WI38 (cell line): ENCODE results near the gene PRDM11.

ENCODE experiments used
- H3K4me3 ChIP-seq: 2 replicates; pipeline ENCODE4 v1.5.1; 2011; ENCODE audit warnings: low read depth, mild to moderate bottlenecking, control low read depth, low read length
- TF ChIP-seq, protein P1 (sequence below): IDR thresholded peaks from 2 replicates; pipeline ENCODE4 v1.5.1; 2012; ENCODE audit warnings: low read depth, mild to moderate bottlenecking, control low read depth, low read length

PRDM11 gene

GRCh38 chr11:45204761-45205160 lies 58.3 kb downstream of the PRDM11 start:
- TF ChIP-seq, protein P1, sequence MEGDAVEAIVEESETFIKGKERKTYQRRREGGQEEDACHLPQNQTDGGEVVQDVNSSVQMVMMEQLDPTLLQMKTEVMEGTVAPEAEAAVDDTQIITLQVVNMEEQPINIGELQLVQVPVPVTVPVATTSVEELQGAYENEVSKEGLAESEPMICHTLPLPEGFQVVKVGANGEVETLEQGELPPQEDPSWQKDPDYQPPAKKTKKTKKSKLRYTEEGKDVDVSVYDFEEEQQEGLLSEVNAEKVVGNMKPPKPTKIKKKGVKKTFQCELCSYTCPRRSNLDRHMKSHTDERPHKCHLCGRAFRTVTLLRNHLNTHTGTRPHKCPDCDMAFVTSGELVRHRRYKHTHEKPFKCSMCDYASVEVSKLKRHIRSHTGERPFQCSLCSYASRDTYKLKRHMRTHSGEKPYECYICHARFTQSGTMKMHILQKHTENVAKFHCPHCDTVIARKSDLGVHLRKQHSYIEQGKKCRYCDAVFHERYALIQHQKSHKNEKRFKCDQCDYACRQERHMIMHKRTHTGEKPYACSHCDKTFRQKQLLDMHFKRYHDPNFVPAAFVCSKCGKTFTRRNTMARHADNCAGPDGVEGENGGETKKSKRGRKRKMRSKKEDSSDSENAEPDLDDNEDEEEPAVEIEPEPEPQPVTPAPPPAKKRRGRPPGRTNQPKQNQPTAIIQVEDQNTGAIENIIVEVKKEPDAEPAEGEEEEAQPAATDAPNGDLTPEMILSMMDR, result no peak
- no peak overlapping the region for H3K4me3 ChIP-seq

DNA sequence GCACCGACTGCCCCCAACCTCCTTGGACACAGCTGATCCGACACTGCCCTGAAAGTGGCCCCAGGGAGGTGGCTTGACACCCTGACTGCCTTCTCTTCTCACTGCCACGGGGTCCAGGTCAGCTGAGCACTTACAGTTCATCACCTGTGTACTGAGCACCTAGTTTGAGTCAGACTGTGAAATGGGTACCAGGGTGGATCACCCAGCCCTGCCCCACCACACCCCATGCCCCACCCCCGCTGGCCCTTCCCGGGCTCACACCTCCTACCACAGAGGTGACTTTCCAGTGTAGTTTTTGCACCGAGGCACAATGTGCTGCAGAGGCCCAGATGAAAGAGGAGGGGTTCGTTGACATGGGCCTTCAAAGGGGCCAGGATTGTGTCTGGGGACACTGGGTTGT lies 59.5 kb downstream of the PRDM11 start:
- H3K4me3 ChIP-seq, result no peak overlapping the region
- TF ChIP-seq, protein P1, result no peak

- no peak overlapping the region for H3K4me3 ChIP-seq
- TF ChIP-seq, protein P1, result no peak
Observed at GRCh38 chr11:45208135-45208534, 61.7 kb downstream of the PRDM11 start.

DNA sequence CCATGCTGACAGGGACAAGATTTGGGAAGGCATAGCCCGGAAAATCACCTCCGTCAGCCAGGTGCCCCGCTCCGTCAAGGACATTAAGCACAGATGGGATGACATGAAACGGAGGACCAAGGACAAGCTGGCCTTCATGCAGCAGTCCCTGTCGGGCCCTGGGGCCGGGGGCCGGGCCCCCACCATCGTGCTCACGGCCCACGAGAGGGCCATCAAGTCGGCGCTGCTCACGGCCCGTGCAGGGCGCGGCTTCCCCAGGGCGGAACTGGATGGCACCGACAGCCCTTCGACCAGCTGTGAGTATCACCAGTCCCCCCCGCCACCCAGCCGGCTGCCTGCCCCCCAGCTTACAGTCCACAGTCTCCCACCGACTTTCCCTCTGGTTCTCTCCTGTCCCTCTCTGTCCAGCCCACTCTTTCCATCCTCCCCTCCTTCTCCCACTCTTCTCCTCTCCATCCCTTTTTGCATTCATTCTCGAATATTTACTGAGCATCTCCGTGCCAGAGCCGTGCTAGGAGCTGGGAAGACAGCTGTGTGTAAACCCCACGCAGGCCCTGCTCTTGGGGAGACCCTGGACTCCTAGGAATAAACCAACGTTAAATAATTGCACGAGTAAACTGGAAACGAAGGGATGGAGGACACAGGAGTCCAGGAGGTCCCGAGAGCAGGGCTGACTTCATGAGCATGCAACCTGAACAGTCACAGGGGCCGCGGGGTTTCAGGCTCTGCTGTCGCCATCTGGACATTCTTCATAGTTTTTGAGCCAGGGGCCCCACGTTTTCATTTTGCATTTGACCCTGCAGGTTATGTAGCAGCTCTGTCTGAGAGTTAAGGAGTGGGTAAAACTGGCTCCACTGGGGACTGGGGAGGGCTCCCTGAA lies 62.8 kb downstream of the PRDM11 start:
- H3K4me3 ChIP-seq, result no peak overlapping the region
- TF ChIP-seq, protein P1, result no peak

- TF ChIP-seq, protein P1, result no peak
- no peak overlapping the region for H3K4me3 ChIP-seq
Observed at GRCh38 chr11:45209891-45210699, 63.7 kb downstream of the PRDM11 start.

GRCh38 chr11:45210846-45211245 lies 64.4 kb downstream of the PRDM11 start:
- TF ChIP-seq, protein P1, result no peak
- no peak overlapping the region for H3K4me3 ChIP-seq

- TF ChIP-seq, protein P1, result no peak
- H3K4me3 ChIP-seq, result no peak overlapping the region
Observed at GRCh38 chr11:45211732-45212131, 65.3 kb downstream of the PRDM11 start.
